Upper lobe of left lung (tissue), 6 donors: ENCODE data around the gene ZBTB48. TPM values are rescaled to one million over a fixed set of nuclear protein-coding genes. Genes with fewer than 3 reads are reported as not detected.

Experiments used
- ATAC-seq, 2 donors: fragments of 200-7000 bp; cut with Tn5 transposase; one replicate each; pipeline ENCODE4 v1.9.1; 2022; ENCODE audit warnings: mild to moderate bottlenecking in 2 of 2, moderate library complexity in 2 of 2; ENCODE audit not compliant: low FRiP score in 2 of 2
- DNase-seq, 2 donors: peaks; one replicate each; pipeline ENCODE4 v3.0.0-alpha.2; 2019 to 2020
- H3K27ac ChIP-seq, 4 donors: fragments of 200-600 bp; sonication (generic); one replicate each; pipeline ENCODE4 v1.5.1; 2016 to 2019
- H3K27me3 ChIP-seq, 4 donors: fragments of 200-600 bp; sonication (generic); one replicate each; pipeline ENCODE4 v1.5.1; 2017 to 2019
- H3K36me3 ChIP-seq, 4 donors: fragments of 200-600 bp; sonication (generic); one replicate each; pipeline ENCODE4 v1.5.1; 2016 to 2019
- H3K4me1 ChIP-seq, 4 donors: fragments of 200-600 bp; sonication (generic); one replicate each; pipeline ENCODE4 v1.5.1; 2018 to 2019
- H3K4me3 ChIP-seq, 4 donors: fragments of 200-600 bp; sonication (generic); one replicate each; pipeline ENCODE4 v1.5.1; 2017 to 2019; ENCODE audit warnings: mild to moderate bottlenecking in 2 of 4, moderate library complexity in 1 of 4
- H3K9me3 ChIP-seq, 4 donors: fragments of 200-600 bp; sonication (generic); one replicate each; pipeline ENCODE4 v1.5.1; 2018 to 2019
- EP300 ChIP-seq, 4 donors: sonication (generic); formaldehyde crosslinking; IDR thresholded peaks; one replicate each; pipeline ENCODE4 v1.5.1; 2017; ENCODE audit warnings: antibody characterized with exemption in 4 of 4, control low read depth in 2 of 4
- POLR2A ChIP-seq, 4 donors: fragments of 450-650 bp; IDR thresholded peaks; one replicate each; pipeline ENCODE4 v1.5.1; 2016 to 2017; ENCODE audit warnings: antibody characterized with exemption in 4 of 4, mild to moderate bottlenecking in 2 of 4
- POLR2AphosphoS5 ChIP-seq, 2 donors: sonication (generic); formaldehyde crosslinking; IDR thresholded peaks; one replicate each; pipeline ENCODE4 v1.5.1; 2017; ENCODE audit warnings: antibody characterized with exemption in 2 of 2
- WGBS, 2 donors: methylation state at CpG; one replicate each; pipeline ENCODE4 v1.1.5; 2017 to 2018; 5-methylcytosine and 5-hydroxymethylcytosine counted together
- total RNA-seq, 6 donors: library from RNA; depleted of rRNA in 4 of 6; stranded (reverse); fragments of >200 nt in 4 of 6; gene quantifications; one replicate each; pipeline versions ENCODE4 v1.1.0 to v1.2.1, GENCODE V29; 2016 to 2021
- TF ChIP-seq, protein P1 (sequence below), 6 experiments: fragments of 450-650 bp in 4 of 6; fragments of 200-600 bp in 2 of 6; sonication (generic) in 2 of 6; IDR thresholded peaks; one replicate each; pipeline ENCODE4 v1.5.1; 2016 to 2019; ENCODE audit warnings: antibody characterized with exemption in 6 of 6
- donor health status: DM: no; HTN: no; CAD: no; lungs with moderate emphysema.
- donor health status: DM: no; HTN: yes; CAD: no; lungs with severe emphysema.

The ZBTB48 gene
- total RNA-seq, 6 donors from 2014 or later, result 16.2 to 56.6 (median 36.9) TPM

DNA sequence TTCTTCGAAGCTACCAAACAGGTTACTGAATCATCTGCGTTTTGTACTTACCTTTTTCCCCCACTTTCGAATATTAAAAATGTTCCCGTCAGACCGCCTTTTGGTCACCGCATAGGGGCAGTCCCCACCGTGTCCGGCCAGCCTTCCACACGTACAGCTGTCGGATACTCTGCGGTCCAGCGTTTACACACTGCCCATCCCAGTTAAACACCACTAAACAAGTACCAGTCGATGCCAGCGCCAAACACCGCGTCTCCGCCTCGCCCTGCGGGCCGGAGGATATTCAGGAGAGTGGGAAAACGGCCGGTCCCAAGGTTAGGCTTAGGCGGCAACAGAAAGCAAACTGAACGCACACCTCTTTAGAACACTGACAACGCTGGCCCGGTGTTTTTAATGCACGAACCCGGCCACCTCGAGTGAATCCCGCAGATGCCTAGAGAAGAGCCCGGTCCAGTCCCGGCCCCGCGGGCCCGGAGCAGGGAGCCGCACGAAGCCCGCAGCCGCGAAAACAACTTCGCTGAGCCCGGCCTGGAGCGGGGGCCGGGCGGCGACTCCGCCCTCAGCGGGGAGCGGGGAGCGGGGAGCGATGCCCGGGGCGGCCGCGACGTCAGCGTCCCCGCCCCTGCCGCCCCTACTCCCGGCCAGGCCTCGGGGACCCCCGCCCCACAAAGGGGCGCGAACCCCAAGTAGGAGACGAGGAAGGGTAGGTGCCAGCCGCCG, 33.0 kb downstream of the ZBTB48 start:
- 0% methylated on average over 13 to 30 of the region's 67 CpGs for WGBS, 2 donors
- H3K36me3 ChIP-seq, result peaks cover 0 to 4% (median 0%) of the 10 kb centered on the region in 4 donors
- peak; percentile 59 to 79 for ATAC-seq
- TF ChIP-seq POLR2A (IDR thresholded peaks at IDR 0.05), result peak in 3 of 4 donors; percentile 37 to 57 (median 54)
- no peak for TF ChIP-seq EP300 (IDR thresholded peaks at IDR 0.05)
- TF ChIP-seq, protein P1, sequence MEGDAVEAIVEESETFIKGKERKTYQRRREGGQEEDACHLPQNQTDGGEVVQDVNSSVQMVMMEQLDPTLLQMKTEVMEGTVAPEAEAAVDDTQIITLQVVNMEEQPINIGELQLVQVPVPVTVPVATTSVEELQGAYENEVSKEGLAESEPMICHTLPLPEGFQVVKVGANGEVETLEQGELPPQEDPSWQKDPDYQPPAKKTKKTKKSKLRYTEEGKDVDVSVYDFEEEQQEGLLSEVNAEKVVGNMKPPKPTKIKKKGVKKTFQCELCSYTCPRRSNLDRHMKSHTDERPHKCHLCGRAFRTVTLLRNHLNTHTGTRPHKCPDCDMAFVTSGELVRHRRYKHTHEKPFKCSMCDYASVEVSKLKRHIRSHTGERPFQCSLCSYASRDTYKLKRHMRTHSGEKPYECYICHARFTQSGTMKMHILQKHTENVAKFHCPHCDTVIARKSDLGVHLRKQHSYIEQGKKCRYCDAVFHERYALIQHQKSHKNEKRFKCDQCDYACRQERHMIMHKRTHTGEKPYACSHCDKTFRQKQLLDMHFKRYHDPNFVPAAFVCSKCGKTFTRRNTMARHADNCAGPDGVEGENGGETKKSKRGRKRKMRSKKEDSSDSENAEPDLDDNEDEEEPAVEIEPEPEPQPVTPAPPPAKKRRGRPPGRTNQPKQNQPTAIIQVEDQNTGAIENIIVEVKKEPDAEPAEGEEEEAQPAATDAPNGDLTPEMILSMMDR (IDR thresholded peaks at IDR 0.05), result no peak
- peak; percentile 17 to 40 for TF ChIP-seq POLR2AphosphoS5 (IDR thresholded peaks at IDR 0.05)
- H3K4me3 ChIP-seq, result peak overlapping the region; percentile 42 to 100 (median 94)
- DNase-seq, result peak in 1 of 2 donors; percentile 64
- H3K9me3 ChIP-seq, result no peaks in the 10 kb centered on the region
- no peaks in the 10 kb centered on the region for H3K27me3 ChIP-seq
- peak overlapping the region; percentile 89 to 96 (median 93) for H3K27ac ChIP-seq
- H3K4me1 ChIP-seq, result peaks cover 11 to 26% (median 18%) of the 10 kb centered on the region in 4 donors

DNA sequence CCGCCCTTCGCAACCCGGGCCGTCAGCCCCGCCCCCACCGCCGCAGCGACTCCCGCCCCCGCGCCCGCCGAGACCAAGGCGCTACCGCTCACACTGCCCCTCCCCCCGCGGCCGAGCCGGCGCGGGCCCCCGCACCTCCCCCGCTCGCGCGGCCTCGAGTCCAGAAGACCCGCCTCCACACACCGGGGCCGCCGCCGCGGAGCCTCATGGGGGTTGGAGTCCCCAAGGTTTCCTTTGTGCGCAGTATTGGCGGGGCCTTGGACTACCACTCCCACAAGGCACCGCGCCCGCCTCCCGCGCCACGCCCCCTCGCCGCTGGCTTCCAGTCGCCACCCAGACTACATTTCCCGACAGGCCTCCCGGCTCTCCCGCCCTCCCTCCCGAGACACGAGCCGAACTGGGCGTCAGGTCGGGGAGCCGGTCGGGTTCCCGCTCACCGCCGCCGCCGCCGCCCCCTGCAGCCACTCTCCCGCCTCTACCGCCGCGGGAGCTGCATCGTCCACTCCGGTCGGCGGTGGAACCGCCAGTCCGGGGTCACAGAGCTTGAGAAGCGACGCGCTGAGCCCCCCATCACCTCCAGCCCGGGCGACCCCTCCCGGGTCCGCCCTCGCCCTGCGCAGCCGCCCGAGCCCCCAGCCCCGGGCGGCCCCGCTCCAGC, 33.7 kb downstream of the ZBTB48 start, which contains the start of gene PHF13:
Gene PHF13 (plus strand): TSS at position 371 of the 658 bp plus-strand sequence. CDS start 336 bp downstream, outside the sequence.
- peak; percentile 98 to 100 for ATAC-seq
- WGBS, 2 donors, result 0 to 1% methylated on average over 9 to 17 of the region's 84 CpGs

DNA sequence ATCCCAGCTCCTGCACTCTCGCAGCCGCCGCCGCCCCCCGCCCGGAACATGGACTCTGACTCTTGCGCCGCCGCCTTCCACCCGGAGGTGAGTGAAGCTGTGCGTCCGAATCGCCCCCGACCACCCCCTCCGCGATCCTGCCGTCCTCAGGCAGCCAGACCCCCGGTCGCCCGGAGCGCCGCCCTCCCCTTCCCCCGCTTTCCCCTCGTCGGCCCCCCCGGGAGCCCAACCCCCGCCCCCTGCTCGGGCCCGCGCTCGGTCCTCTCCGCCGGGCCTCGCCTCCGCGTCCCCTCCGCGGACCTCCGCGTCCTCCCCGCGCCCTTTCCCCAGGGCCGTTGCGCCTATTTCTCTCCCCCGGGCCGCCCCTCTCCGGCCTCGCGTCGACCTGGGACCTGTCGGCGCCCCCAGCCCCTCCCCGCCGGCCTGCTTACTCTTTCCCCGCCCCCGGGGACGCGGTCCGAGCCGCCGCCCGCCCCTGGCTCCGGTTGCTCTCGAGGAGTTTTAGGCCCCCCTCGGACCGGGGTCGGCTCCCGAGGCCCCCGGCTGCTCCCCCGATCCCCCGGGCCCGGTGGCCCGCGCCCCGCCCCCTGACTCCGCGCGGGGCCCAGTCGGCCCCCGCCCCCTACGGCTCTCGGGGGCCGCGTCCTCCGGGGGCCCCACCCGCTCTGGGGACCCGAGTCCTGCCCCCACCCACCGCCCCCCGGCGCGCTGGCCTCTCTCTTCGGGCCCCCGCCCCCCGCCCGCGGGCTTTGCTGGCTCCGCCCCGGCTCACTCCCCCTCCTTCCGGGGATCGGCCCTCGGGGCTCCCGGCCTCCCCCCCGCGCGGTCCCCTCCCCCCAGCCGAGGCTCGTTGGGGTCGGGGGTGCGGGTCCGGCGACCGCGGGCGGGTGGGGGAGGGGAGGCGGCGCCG, 34.5 kb downstream of the ZBTB48 start:
- H3K36me3 ChIP-seq, result peaks cover 0 to 12% (median 2%) of the 10 kb centered on the region in 4 donors
- peak overlapping the region; percentile 89 to 96 (median 93) for H3K27ac ChIP-seq
- 0 to 4% methylated on average over 6 to 20 of the region's 117 CpGs for WGBS, 2 donors
- H3K4me1 ChIP-seq, result peaks cover 11 to 26% (median 18%) of the 10 kb centered on the region in 4 donors
- H3K9me3 ChIP-seq, result no peaks in the 10 kb centered on the region
- DNase-seq, result peak; percentile 66 to 93
- H3K27me3 ChIP-seq, result no peaks in the 10 kb centered on the region
- peak overlapping the region; percentile 93 to 100 (median 98) for H3K4me3 ChIP-seq
- TF ChIP-seq, protein P1 (IDR thresholded peaks at IDR 0.05), result no peak
- no peak for TF ChIP-seq EP300 (IDR thresholded peaks at IDR 0.05)
- no peak for TF ChIP-seq POLR2A (IDR thresholded peaks at IDR 0.05)
- no peak for TF ChIP-seq POLR2AphosphoS5 (IDR thresholded peaks at IDR 0.05)
- peak in 1 of 2 donors; percentile 4 for ATAC-seq

More for the DNA sequence above, 33.7 kb downstream of the ZBTB48 start, which contains the start of gene PHF13:
- H3K36me3 ChIP-seq, result peaks cover 0 to 11% (median 0%) of the 10 kb centered on the region in 4 donors
- no peak for TF ChIP-seq EP300 (IDR thresholded peaks at IDR 0.05)
- TF ChIP-seq, protein P1 (IDR thresholded peaks at IDR 0.05), result peak in 1 of 6 experiments; percentile 37
- peak; percentile 75 to 85 for TF ChIP-seq POLR2AphosphoS5 (IDR thresholded peaks at IDR 0.05)
- TF ChIP-seq POLR2A (IDR thresholded peaks at IDR 0.05), result peak in 2 of 4 donors; percentile 54 to 63
- H3K4me3 ChIP-seq, result peak within 1 kb of the TSS; percentile 93 to 100 (median 98)
- no peaks in the 10 kb centered on the region for H3K27me3 ChIP-seq
- H3K27ac ChIP-seq, result peak within 1 kb of the TSS; percentile 89 to 96 (median 93)
- no peaks in the 10 kb centered on the region for H3K9me3 ChIP-seq
- peaks cover 11 to 26% (median 18%) of the 10 kb centered on the region in 4 donors for H3K4me1 ChIP-seq
- DNase-seq, result peak; percentile 100
